Measurements from ENCODE around the gene VAV1. TPM values are rescaled to one million over a fixed set of nuclear protein-coding genes. Genes with fewer than 3 reads are reported as not detected.

The VAV1 gene
- total RNA-seq = 6.5 TPM

GRCh38 chr19:6772028-6772865 lies at the start of gene VAV1:
Gene VAV1 (plus strand): TSS chr19:6772708. CDS start chr19:6772808, 100 bp downstream.

GRCh38 chr19:6737284-6737872 lies 35.1 kb upstream of the VAV1 start, which contains the start of gene GPR108:
Gene GPR108 (minus strand): TSS chr19:6737580. CDS start chr19:6737576, 4 bp downstream.

GRCh38 chr19:6739390-6739882 lies 33.1 kb upstream of the VAV1 start, which contains the start of gene TRIP10:
Gene TRIP10 (plus strand): TSS chr19:6739680. CDS start chr19:6739762, 82 bp downstream.

GRCh38 chr19:6767357-6768235 lies 4.9 kb upstream of the VAV1 start, which contains the start of gene SH2D3A:
Gene SH2D3A (minus strand): TSS chr19:6767435. CDS start chr19:6763748, 3,687 bp downstream.

GRCh38 chr19:6887316-6887715 lies 114.8 kb downstream of the VAV1 start, which contains the start of gene ADGRE1:
Gene ADGRE1 (plus strand): TSS chr19:6887579. CDS start chr19:6887609, 30 bp downstream.

Other genes with a start within 250 kb of the VAV1 start
- 0.76 TPM for gene TNFSF9, start 241.7 kb upstream of the VAV1 start, total RNA-seq
- gene CD70, start 181.6 kb upstream of the VAV1 start, total RNA-seq = 0.29 TPM
- 0.70 TPM for gene TNFSF14, start 102.5 kb upstream of the VAV1 start, total RNA-seq
- gene C3, start 52.1 kb upstream of the VAV1 start, total RNA-seq = 34.5 TPM
- 58.4 TPM for gene GPR108, start 35.1 kb upstream of the VAV1 start, total RNA-seq
- 44.5 TPM for gene TRIP10, start 33.0 kb upstream of the VAV1 start, total RNA-seq
- gene SH2D3A, start 5.3 kb upstream of the VAV1 start, total RNA-seq = 11.9 TPM
- gene ADGRE1, start 114.9 kb downstream of the VAV1 start, total RNA-seq = 1.2 TPM
- gene MBD3L2B, start 248.7 kb downstream of the VAV1 start, total RNA-seq = not detected